Measurements from ENCODE around the gene TAF8.

- no peak for TF ChIP-seq POLR2A (IDR thresholded peaks at IDR 0.05)
- no peak for TF ChIP-seq EP300 (IDR thresholded peaks at IDR 0.05)
- TF ChIP-seq, protein P1, sequence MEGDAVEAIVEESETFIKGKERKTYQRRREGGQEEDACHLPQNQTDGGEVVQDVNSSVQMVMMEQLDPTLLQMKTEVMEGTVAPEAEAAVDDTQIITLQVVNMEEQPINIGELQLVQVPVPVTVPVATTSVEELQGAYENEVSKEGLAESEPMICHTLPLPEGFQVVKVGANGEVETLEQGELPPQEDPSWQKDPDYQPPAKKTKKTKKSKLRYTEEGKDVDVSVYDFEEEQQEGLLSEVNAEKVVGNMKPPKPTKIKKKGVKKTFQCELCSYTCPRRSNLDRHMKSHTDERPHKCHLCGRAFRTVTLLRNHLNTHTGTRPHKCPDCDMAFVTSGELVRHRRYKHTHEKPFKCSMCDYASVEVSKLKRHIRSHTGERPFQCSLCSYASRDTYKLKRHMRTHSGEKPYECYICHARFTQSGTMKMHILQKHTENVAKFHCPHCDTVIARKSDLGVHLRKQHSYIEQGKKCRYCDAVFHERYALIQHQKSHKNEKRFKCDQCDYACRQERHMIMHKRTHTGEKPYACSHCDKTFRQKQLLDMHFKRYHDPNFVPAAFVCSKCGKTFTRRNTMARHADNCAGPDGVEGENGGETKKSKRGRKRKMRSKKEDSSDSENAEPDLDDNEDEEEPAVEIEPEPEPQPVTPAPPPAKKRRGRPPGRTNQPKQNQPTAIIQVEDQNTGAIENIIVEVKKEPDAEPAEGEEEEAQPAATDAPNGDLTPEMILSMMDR (IDR thresholded peaks at IDR 0.05): no peak
Measured at GRCh38 chr6:42125231-42125630, 74.9 kb downstream of the TAF8 start.

Data from suprapubic skin (tissue), 3 donors.